NCI-H1694 (cell line): ENCODE data around the gene HOXA13.

Source experiments
- DNase-seq: peaks from one replicate; lab custom pipeline; 2025; lab: John Stamatoyannopoulos, UW

Gene HOXA13

DNA sequence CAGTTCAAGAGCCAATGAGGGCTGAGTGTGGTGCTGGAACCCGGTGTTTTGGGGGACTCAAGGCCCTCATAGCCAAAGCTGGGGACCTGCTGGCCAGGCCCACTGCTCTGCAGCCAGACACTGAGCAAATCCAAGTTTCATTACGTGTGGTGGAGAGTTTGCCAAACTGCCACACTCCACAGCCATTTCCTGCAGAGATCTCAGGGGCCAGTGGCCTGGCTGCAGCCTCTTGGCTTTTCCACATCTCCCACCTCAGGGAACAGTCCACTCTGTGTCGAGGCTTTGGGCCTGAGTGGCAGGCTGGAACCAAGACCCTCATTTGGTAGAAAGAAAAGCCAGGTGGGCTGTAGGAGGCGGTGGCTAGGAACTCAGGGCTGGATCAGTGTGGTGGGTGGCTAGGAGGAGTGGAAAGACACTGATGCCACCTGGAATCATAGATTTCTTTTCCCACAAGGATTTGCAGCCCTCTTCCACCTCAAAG is 18.1 kb downstream of the HOXA13 start:
- DNase-seq: no peak

- DNase-seq: no peak
These were observed 19.2 kb downstream of the HOXA13 start for GRCh38 chr7:27180431-27181420.

DNA sequence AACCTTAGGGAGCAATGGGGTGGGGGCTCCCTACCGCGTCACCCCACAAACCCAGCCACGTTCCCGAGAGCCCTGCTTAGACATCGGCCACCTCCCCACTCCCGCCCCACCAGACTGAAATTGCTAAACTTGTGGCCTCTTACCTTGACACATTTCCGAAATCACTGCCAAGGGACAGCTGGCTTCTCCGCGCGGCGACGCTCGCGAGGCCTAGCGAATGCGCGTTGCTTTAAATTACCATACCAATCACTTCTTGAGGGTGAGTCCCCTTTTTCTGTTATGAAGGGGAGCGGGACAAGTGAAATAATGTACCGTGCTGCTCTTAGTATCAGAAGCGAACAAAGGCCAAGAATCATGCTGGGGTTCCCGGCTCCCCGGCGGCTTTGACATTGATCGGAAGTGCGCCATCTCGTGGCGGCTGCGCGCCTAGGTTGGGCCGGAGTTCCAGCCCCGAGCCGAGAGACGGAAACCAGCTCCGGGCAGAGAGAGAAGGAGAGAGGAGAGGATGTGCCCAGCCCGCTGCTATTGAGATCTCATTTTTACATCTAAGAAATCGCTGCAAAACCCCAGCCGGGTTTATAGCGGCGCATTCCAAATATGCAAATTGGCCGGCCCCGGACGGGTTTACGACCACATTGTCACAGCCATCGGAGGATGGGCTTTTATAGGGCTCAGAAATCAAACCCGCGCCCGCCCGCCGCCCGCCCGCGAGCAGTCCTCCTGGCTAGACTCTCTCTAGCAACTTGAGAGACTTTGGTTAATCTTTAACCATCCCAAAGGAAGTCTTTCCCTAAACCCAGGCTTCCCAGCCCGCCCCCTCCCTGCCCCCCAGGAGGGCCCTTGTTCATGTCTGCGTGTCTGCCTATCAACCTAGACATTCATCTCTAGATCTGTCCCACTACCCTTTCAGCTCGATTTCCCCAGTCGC is 20.1 kb downstream of the HOXA13 start:
- no peak for DNase-seq

GRCh38 chr7:27179030-27179429 is 20.9 kb downstream of the HOXA13 start:
- no peak for DNase-seq

GRCh38 chr7:27178366-27178765 is 21.5 kb downstream of the HOXA13 start:
- DNase-seq: no peak

DNA sequence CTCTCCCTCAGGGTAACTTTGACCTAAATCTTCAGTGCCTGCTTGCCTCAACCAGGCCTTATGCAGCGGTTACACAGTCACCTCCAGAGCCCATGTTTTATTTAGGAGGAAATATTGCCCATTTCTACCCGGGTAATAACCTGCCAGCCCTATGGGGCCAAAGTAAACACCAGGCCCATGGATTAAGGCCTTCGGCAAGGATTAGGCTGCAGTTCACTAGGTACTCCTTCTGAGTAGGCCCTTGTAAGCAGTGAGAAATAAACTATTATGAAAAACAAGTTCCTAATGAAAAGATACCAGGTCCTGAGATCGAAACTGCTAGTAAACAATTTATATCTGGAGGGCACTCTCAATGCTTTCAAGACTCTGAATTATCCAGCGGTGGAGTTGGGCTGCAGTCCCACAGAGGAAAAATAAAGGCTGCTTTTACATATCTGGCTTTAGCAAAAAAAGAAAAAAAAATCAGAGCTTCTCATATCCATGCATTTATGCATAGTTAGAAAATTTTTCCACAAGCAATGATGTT is 22.0 kb downstream of the HOXA13 start:
- no peak for DNase-seq

GRCh38 chr7:27176962-27177794 is 22.7 kb downstream of the HOXA13 start:
- DNase-seq: no peak

GRCh38 chr7:27176524-27176845 is 23.4 kb downstream of the HOXA13 start:
- DNase-seq: no peak

DNA sequence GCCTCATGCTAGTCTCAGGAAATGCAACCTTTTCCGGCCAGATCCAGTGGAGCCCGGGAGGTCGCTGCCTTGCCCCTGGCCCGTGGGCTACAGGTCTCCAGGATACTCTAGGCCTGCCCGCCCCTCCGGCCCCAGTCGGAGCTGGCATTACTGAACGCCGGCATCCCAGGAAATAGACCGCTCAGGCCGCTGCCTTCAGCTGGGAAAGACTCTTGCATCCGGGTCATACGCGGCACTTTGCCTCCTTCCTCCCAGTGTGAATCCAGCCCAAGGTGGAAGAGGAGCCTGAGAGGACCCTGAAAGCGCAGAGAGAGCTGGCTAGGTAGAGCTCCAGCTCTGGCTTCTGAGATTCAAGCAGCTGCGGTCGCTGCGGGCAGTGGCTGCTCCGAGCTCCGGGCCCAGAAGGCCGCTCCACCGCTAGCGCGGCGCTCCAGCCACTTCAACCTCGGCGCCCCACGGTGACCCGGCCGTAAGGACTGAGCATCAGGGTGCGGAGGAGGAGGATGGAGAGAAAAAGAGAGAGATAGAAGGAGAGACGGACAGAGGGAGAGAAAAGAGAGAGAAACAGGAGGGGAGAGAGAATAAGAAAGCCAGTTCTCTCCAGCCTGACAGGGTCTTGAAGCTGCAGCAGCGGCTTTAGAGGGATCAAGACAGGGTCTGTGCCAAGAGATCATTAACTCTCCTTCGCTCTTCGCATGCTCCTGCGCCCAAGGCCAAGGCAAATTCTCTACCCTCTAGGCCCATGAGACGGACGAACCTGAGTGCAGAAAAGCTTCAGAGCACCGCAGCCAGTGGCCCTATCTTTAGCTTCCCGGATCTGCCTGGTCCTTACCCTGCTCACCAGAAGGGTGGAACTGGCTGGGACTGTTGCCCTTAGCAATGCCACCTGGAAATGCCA is 24.0 kb downstream of the HOXA13 start:
- no peak for DNase-seq

DNA sequence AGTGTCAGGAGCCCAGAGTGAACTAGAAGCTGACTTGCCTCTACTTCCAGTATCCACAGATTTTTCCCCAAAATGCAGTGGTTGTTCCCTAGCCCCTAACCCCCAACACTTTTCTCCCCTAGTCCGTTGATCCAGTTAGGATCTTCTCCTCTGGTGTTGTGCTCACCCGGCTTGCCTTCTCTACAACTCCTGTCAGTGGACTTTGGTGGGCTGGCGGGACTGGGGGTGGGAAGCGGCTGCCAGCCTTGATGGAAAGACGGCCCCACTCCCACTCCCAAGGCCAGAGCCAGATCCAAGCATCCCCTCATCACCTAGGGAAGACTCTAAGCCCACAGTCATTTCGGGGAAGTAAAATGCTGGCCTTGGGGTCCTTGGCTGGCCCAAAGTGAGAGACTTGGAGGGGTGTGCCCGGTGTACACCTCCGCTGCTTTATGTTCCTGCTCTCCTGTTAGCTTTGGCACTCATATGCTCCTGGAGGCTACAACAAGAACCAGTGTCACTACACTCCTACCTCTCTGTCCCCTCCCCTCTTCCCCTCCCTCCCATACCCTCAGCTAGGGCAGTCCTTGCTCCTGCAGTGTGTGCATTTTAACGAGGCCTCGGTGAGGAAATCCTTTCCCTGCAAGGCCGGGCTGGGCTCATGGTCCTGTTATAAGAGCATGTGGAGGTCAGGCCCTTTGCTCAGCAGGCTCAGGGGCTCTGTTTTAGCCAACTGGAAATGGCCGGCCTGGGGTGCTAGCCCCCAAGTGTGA is 24.8 kb downstream of the HOXA13 start:
- DNase-seq: no peak

- no peak for DNase-seq
These were observed 25.7 kb downstream of the HOXA13 start, which contains the start of gene HOXA10 for GRCh38 chr7:27173956-27174873. TSS of gene HOXA10 (minus strand) at chr7:27174320. CDS start at chr7:27174306, 14 bp downstream.

- no peak for DNase-seq
These were observed 26.4 kb downstream of the HOXA13 start for GRCh38 chr7:27173511-27173955.

- DNase-seq: no peak
These were observed 26.9 kb downstream of the HOXA13 start for GRCh38 chr7:27172823-27173510.

DNA sequence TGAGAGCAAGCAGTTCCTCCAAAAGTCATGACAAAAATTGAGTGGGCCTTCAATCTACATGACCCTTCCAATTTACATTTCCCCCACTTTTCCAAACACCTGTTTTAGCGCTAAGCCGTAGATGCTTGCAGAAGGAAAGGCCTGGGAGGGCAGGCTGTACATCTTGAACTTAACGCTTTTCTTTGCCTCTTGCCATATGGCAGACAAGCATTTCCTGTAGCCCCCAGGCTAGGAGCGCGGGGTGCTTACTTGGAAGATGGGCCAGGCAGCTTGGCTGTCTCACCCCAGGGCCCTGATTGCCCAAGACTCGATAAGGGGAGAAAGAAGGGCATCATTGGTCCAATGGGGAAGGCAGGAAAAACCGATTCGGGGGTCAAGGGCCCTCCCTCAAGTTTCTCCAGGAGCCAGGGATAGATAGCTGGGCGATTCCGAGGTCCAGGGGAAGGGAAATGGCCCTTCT is 27.5 kb downstream of the HOXA13 start:
- DNase-seq: no peak

DNA sequence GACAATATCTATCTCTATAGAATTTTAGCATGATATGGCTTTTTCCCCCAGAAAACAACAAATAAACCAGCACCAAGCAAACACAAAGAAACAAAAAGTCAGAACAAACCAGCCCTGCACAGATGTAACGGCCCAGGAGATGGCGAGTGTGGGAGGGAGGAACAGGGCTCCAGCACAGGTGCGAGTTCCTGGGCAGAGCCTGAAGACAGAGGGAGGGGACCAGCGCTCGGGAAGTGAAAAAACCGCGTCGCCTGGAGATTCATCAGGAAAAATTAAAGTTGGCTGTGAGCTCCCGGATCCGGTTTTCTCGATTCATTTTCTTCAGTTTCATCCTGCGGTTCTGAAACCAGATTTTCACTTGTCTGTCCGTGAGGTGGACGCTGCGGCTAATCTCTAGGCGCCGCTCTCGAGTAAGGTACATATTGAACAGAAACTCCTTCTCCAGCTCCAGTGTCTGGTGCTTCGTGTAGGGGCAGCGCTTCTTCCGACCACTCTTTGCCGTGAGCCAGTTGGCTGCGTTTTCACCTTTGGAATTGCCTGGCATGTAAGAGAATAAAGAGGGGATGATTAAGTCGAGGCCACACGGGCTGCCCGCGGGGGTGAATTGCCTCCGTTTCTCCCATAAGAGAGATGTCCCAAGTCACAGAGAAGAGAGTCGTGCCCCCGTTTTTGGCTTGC is 28.1 kb downstream of the HOXA13 start:
- DNase-seq: no peak

- no peak for DNase-seq
These were observed 28.6 kb downstream of the HOXA13 start for GRCh38 chr7:27171325-27171636.
